ENCODE measurements around the gene CRLF3. TPM values are rescaled to one million over a fixed set of nuclear protein-coding genes. Genes with fewer than 3 reads are reported as not detected.
"Not testable (repeated sequence)": the region's sequence is repeated elsewhere in the genome, so short reads cannot be mapped to it uniquely, and the experiment has no call there.

Gene CRLF3
- polyA plus RNA-seq, 1 experiment: 5.5 TPM

DNA sequence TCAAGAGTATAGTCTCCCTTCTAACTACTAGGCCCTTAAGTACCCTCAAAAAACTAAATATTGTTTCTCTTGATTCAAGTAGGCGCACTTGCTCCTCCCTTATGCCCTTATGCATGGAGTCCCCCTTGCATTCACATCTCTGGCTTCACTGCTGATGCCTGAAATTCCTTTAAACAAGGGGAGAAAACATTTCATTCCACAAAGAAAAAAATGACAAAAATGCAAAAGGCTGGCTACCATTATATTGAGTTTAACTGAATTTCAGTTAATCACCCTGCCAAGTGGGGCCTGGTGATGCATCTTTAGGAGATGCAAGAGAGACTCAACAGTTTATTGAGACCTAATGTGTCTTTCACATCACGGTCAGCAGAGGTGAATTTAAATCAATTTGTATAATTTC is 35.6 kb downstream of the CRLF3 start:
- ChIA-PET POLR2A (no interaction called here), CTCF (no interaction called here)
- TF ChIP-seq, protein P1, sequence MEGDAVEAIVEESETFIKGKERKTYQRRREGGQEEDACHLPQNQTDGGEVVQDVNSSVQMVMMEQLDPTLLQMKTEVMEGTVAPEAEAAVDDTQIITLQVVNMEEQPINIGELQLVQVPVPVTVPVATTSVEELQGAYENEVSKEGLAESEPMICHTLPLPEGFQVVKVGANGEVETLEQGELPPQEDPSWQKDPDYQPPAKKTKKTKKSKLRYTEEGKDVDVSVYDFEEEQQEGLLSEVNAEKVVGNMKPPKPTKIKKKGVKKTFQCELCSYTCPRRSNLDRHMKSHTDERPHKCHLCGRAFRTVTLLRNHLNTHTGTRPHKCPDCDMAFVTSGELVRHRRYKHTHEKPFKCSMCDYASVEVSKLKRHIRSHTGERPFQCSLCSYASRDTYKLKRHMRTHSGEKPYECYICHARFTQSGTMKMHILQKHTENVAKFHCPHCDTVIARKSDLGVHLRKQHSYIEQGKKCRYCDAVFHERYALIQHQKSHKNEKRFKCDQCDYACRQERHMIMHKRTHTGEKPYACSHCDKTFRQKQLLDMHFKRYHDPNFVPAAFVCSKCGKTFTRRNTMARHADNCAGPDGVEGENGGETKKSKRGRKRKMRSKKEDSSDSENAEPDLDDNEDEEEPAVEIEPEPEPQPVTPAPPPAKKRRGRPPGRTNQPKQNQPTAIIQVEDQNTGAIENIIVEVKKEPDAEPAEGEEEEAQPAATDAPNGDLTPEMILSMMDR (IDR thresholded peaks at IDR 0.05; ENCODE audit: insufficient read depth, low read depth, low read length): no peak
- DNase-seq (ENCODE audit: low read depth): peak; percentile 26
- H3K27me3 ChIP-seq (ENCODE audit: control insufficient read depth, insufficient read depth, low read length): no peaks in the 10 kb centered on the region
- H3K4me3 ChIP-seq (ENCODE audit: low read depth, low read length): no peak overlapping the region
- peaks cover 2% of the 10 kb centered on the region for H3K36me3 ChIP-seq (ENCODE audit: control insufficient read depth, insufficient read depth, low read length)

DNA sequence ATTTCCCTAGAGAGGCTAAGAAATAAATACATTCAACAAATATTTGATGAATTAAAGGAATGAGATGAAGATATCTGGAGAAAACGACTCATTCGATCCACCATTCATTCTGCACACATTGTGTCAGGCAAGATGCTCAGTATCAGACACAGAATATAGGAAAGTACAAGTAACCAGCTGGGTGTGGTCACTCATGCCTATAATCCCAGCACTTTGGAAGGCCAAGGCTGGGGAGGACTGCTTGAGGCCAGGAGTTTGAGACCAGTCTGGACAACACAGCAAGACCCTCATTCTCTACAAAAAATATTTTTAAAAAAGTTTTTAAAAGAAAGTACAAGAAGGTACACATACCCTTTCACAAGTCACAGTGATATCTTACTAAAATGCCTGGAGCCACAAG is 42.3 kb downstream of the CRLF3 start:
- DNase-seq (ENCODE audit: low read depth): no peak
- Histone ChIP-seq H3K36me3 (ENCODE audit: control insufficient read depth, insufficient read depth, low read length) (peaks cover 1% of the 10 kb centered on the region), H3K4me3 (ENCODE audit: low read depth, low read length) (no peak overlapping the region), H3K27me3 (ENCODE audit: control insufficient read depth, insufficient read depth, low read length) (no peaks in the 10 kb centered on the region)
- POLR2A ChIA-PET: no interaction called here
- TF ChIP-seq, protein P1 (IDR thresholded peaks at IDR 0.05; ENCODE audit: insufficient read depth, low read depth, low read length): no peak
- CTCF ChIA-PET: no interaction called here

- Histone ChIP-seq H3K27me3 (ENCODE audit: control insufficient read depth, insufficient read depth, low read length) (no peaks in the 10 kb centered on the region), H3K4me3 (ENCODE audit: low read depth, low read length) (no peak overlapping the region), H3K36me3 (ENCODE audit: control insufficient read depth, insufficient read depth, low read length) (peaks cover 1% of the 10 kb centered on the region)
- DNase-seq (ENCODE audit: low read depth): no peak
- TF ChIP-seq, protein P1 (IDR thresholded peaks at IDR 0.05; ENCODE audit: insufficient read depth, low read depth, low read length): no peak
- CTCF ChIA-PET: no interaction called here
- POLR2A ChIA-PET: no interaction called here
These were observed 44.1 kb downstream of the CRLF3 start for GRCh38 chr17:30780343-30780742.

DNA sequence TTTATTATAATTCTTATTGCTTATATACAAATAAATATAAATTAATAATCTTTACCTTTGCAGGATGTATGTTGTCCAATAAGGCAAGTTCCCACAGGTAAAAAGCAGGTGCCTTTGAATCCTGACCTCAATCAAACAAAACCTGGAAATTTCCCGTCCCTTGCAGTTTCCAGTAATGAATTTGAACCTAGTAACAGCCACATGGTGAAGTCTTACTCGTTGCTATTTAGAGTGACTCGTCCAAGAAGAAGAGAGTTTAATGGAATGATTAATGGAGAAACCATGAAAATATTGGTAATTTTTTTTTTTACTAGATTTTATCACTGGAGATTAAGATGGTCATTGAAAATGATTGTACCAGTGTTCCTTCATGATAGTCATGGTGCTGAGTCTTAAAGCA is 55.7 kb downstream of the CRLF3 start:
- DNase-seq (ENCODE audit: low read depth); POLR2A ChIA-PET; CTCF ChIA-PET: not testable (repeated sequence)

GRCh38 chr17:30767641-30768404 is 56.7 kb downstream of the CRLF3 start:
- H3K36me3 ChIP-seq (ENCODE audit: control insufficient read depth, insufficient read depth, low read length); H3K27me3 ChIP-seq (ENCODE audit: control insufficient read depth, insufficient read depth, low read length); POLR2A ChIA-PET; CTCF ChIA-PET; H3K4me3 ChIP-seq (ENCODE audit: low read depth, low read length); DNase-seq (ENCODE audit: low read depth): not testable (repeated sequence)

More for the DNA sequence above, 55.7 kb downstream of the CRLF3 start:
- H3K27me3 ChIP-seq (ENCODE audit: control insufficient read depth, insufficient read depth, low read length); H3K36me3 ChIP-seq (ENCODE audit: control insufficient read depth, insufficient read depth, low read length); H3K4me3 ChIP-seq (ENCODE audit: low read depth, low read length): not testable (repeated sequence)

GRCh38 chr17:30761060-30761459 is 63.4 kb downstream of the CRLF3 start:
- ChIA-PET CTCF (interaction anchor here (1.1 kb wide), 1 partner anchor 421 kb away, joined by 3 read pairs; no protein-coding TSS in a partner anchor), POLR2A (no interaction called here)
- H3K4me3 ChIP-seq (ENCODE audit: low read depth, low read length): no peak overlapping the region
- TF ChIP-seq, protein P1 (IDR thresholded peaks at IDR 0.05; ENCODE audit: insufficient read depth, low read depth, low read length): no peak
- H3K27me3 ChIP-seq (ENCODE audit: control insufficient read depth, insufficient read depth, low read length): no peaks in the 10 kb centered on the region
- no peaks in the 10 kb centered on the region for H3K36me3 ChIP-seq (ENCODE audit: control insufficient read depth, insufficient read depth, low read length)
- no peak for DNase-seq (ENCODE audit: low read depth)

DNA sequence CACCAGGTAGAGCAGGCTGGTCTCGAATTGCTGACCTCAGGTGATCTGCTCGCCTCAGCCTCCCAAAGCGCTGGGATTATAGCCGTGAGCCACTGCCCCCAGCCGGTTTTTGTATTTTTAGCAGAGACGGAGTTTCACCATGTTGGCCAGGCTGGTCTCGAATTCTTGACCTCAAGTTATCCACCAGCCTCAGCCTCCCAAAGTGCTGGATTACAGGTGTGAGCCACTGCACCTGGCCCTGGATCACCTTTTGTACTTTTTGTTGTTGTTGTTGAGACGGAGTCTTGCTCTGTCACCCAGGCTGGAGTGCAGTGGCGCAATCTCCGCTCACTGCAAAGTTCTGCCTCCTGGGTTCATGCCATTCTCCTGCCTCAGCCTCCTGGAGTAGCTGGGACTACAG is 71.2 kb downstream of the CRLF3 start:
- CTCF ChIA-PET; H3K36me3 ChIP-seq (ENCODE audit: control insufficient read depth, insufficient read depth, low read length); H3K4me3 ChIP-seq (ENCODE audit: low read depth, low read length); H3K27me3 ChIP-seq (ENCODE audit: control insufficient read depth, insufficient read depth, low read length); DNase-seq (ENCODE audit: low read depth); POLR2A ChIA-PET: not testable (repeated sequence)

GRCh38 chr17:30750982-30751381 is 73.5 kb downstream of the CRLF3 start:
- CTCF ChIA-PET; H3K27me3 ChIP-seq (ENCODE audit: control insufficient read depth, insufficient read depth, low read length); H3K4me3 ChIP-seq (ENCODE audit: low read depth, low read length); DNase-seq (ENCODE audit: low read depth); H3K36me3 ChIP-seq (ENCODE audit: control insufficient read depth, insufficient read depth, low read length): not testable (repeated sequence)
- POLR2A ChIA-PET: interaction anchor here (0.5 kb wide), 1 partner anchor 8 kb away, joined by 9 read pairs; no protein-coding TSS in a partner anchor

- H3K36me3 ChIP-seq (ENCODE audit: control insufficient read depth, insufficient read depth, low read length); H3K4me3 ChIP-seq (ENCODE audit: low read depth, low read length); DNase-seq (ENCODE audit: low read depth); H3K27me3 ChIP-seq (ENCODE audit: control insufficient read depth, insufficient read depth, low read length); CTCF ChIA-PET; POLR2A ChIA-PET: not testable (repeated sequence)
These were observed 76.9 kb downstream of the CRLF3 start for GRCh38 chr17:30747621-30748020.
